Mesothelial cell of epicardium (in vitro differentiated cells): ENCODE data around the gene SELE. TPM values are rescaled to one million over a fixed set of nuclear protein-coding genes. Genes with fewer than 3 reads are reported as not detected.

ENCODE experiments used
- DNase-seq, 2 experiments: peaks; one replicate each; pipeline ENCODE4 v3.0.0; 2021; ENCODE audit warnings: low spot score in 2 of 2; ENCODE audit not compliant: unreplicated experiment in 2 of 2
- H3K27ac Mint-ChIP-seq: 2 replicates; pipeline ENCODE4 v1.8.0; 2021; ENCODE audit warnings: mixed read lengths
- H3K27me3 Mint-ChIP-seq: 2 replicates; pipeline ENCODE4 v1.8.0; 2021; ENCODE audit warnings: low read depth, mixed read lengths
- H3K36me3 Mint-ChIP-seq: 2 replicates; pipeline ENCODE4 v1.8.0; 2021; ENCODE audit warnings: mixed read lengths
- H3K4me1 Mint-ChIP-seq: 2 replicates; pipeline ENCODE4 v1.8.0; 2021; ENCODE audit warnings: mixed read lengths
- H3K4me3 Mint-ChIP-seq: 2 replicates; pipeline ENCODE4 v1.8.0; 2021; ENCODE audit warnings: mild to moderate bottlenecking, moderate library complexity, mixed read lengths
- H3K9me3 Mint-ChIP-seq: 2 replicates; pipeline ENCODE4 v1.8.0; 2021; ENCODE audit warnings: mixed read lengths
- CTCF ChIP-seq: fragments of 200-600 bp; sonication (generic); IDR thresholded peaks from one replicate; pipeline ENCODE4 v1.5.0; 2021; ENCODE audit warnings: antibody characterized with exemption; ENCODE audit not compliant: unreplicated experiment
- total RNA-seq: library from RNA; stranded (reverse); gene quantifications from 3 replicates; pipeline ENCODE4 v1.2.1, GENCODE V29; 2021

SELE gene
- 1.3 to 2.4 TPM (median 1.9 TPM) in 3 replicates for total RNA-seq

- Mint-ChIP-seq H3K27me3 (no peaks in the 10 kb centered on the region), H3K27ac (no peak within 1 kb of the TSS), H3K36me3 (no peaks in the 10 kb centered on the region), H3K4me1 (peaks cover 10% of the 10 kb centered on the region), H3K9me3 (no peaks in the 10 kb centered on the region), H3K4me3 (no peak within 1 kb of the TSS)
- TF ChIP-seq CTCF = no peak
- no peak for DNase-seq
Measured at GRCh38 chr1:169733924-169734323, at the start of gene SELE. TSS of gene SELE (minus strand) at chr1:169734079. CDS start at chr1:169733612, 467 bp downstream.

GRCh38 chr1:169782596-169782995 is 48.7 kb upstream of the SELE start:
- H3K9me3 Mint-ChIP-seq = peaks cover 4% of the 10 kb centered on the region
- H3K27ac Mint-ChIP-seq = peak overlapping the region; percentile 92
- TF ChIP-seq CTCF = no peak
- no peak for DNase-seq
- H3K4me1 Mint-ChIP-seq = peaks cover 49% of the 10 kb centered on the region
- H3K27me3 Mint-ChIP-seq = no peaks in the 10 kb centered on the region
- H3K36me3 Mint-ChIP-seq = no peaks in the 10 kb centered on the region
- no peak overlapping the region for H3K4me3 Mint-ChIP-seq

GRCh38 chr1:169779970-169780369 is 46.1 kb upstream of the SELE start:
- H3K36me3 Mint-ChIP-seq = no peaks in the 10 kb centered on the region
- H3K27ac Mint-ChIP-seq = peak overlapping the region; percentile 92
- H3K4me1 Mint-ChIP-seq = peaks cover 58% of the 10 kb centered on the region

GRCh38 chr1:169779150-169779549 is 45.3 kb upstream of the SELE start:
- peaks cover 58% of the 10 kb centered on the region for H3K4me1 Mint-ChIP-seq
- H3K36me3 Mint-ChIP-seq = no peaks in the 10 kb centered on the region
- H3K9me3 Mint-ChIP-seq = peaks cover 4% of the 10 kb centered on the region
- H3K27ac Mint-ChIP-seq = peak overlapping the region; percentile 92
- no peak overlapping the region for H3K4me3 Mint-ChIP-seq
- no peaks in the 10 kb centered on the region for H3K27me3 Mint-ChIP-seq
- TF ChIP-seq CTCF = no peak
- no peak for DNase-seq

More at GRCh38 chr1:169779970-169780369, 46.1 kb upstream of the SELE start:
- DNase-seq = no peak
- peaks cover 4% of the 10 kb centered on the region for H3K9me3 Mint-ChIP-seq
- no peak overlapping the region for H3K4me3 Mint-ChIP-seq
- no peak for TF ChIP-seq CTCF
- H3K27me3 Mint-ChIP-seq = no peaks in the 10 kb centered on the region

- no peaks in the 10 kb centered on the region for H3K27me3 Mint-ChIP-seq
- no peaks in the 10 kb centered on the region for H3K36me3 Mint-ChIP-seq
- H3K9me3 Mint-ChIP-seq = no peaks in the 10 kb centered on the region
- peaks cover 50% of the 10 kb centered on the region for H3K4me1 Mint-ChIP-seq
- peak overlapping the region; percentile 63 for H3K27ac Mint-ChIP-seq
- no peak for TF ChIP-seq CTCF
- DNase-seq = no peak
- no peak overlapping the region for H3K4me3 Mint-ChIP-seq
Measured at GRCh38 chr1:169776440-169776839, 42.6 kb upstream of the SELE start.

- Mint-ChIP-seq H3K36me3 (no peaks in the 10 kb centered on the region), H3K4me3 (no peak overlapping the region), H3K4me1 (peaks cover 10% of the 10 kb centered on the region), H3K27me3 (no peaks in the 10 kb centered on the region), H3K9me3 (no peaks in the 10 kb centered on the region), H3K27ac (no peak overlapping the region)
- no peak for TF ChIP-seq CTCF
- DNase-seq = no peak
Measured at GRCh38 chr1:169768161-169768560, 34.3 kb upstream of the SELE start.
